ENCODE data around the gene KCNK18.

GRCh38 chr10:117198088-117198487 lies 799 bp downstream of the KCNK18 start:
- TF ChIP-seq, protein P1, sequence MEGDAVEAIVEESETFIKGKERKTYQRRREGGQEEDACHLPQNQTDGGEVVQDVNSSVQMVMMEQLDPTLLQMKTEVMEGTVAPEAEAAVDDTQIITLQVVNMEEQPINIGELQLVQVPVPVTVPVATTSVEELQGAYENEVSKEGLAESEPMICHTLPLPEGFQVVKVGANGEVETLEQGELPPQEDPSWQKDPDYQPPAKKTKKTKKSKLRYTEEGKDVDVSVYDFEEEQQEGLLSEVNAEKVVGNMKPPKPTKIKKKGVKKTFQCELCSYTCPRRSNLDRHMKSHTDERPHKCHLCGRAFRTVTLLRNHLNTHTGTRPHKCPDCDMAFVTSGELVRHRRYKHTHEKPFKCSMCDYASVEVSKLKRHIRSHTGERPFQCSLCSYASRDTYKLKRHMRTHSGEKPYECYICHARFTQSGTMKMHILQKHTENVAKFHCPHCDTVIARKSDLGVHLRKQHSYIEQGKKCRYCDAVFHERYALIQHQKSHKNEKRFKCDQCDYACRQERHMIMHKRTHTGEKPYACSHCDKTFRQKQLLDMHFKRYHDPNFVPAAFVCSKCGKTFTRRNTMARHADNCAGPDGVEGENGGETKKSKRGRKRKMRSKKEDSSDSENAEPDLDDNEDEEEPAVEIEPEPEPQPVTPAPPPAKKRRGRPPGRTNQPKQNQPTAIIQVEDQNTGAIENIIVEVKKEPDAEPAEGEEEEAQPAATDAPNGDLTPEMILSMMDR (IDR thresholded peaks at IDR 0.05 in 2 of 3, conservative IDR thresholded peaks at IDR 0.05 in 1 of 3; ENCODE audit: control insufficient read depth in 2 of 3, extremely low read depth in 1 of 3, insufficient read depth in 1 of 3, low read depth in 3 of 3, low read length in 3 of 3), result no peak
- TF ChIP-seq POLR2AphosphoS5 (IDR thresholded peaks at IDR 0.05; ENCODE audit: low read length), result no peak
- TF ChIP-seq JUNB (IDR thresholded peaks at IDR 0.05), result no peak
- no peak for TF ChIP-seq ESRRA (IDR thresholded peaks at IDR 0.05; ENCODE audit: low read length)
- TF ChIP-seq PML (IDR thresholded peaks at IDR 0.05; ENCODE audit: low read length), result no peak
- TF ChIP-seq PKNOX1 (IDR thresholded peaks at IDR 0.05), result no peak
- no peak for TF ChIP-seq BRCA1 (IDR thresholded peaks at IDR 0.05; ENCODE audit: low read depth, low read length)
- no peak for TF ChIP-seq NFXL1 (IDR thresholded peaks at IDR 0.05; ENCODE audit: borderline replicate concordance)
- TF ChIP-seq RAD21 (IDR thresholded peaks at IDR 0.05; ENCODE audit: insufficient read depth, low read depth, low read length), result no peak

Data from GM12878 (cell line).